ENCODE data around the gene CALCR. TPM values are rescaled to one million over a fixed set of nuclear protein-coding genes. Genes with fewer than 3 reads are reported as not detected.
A peak's percentile ranks its signal among the peaks of the same experiment; 100 is the strongest.

Gene CALCR
- total RNA-seq, 5 donors from 2014 or later (not counting 1 experiment from before 2014, with no cell fraction given), result not detected

GRCh38 chr7:93461350-93461749 is 113.2 kb downstream of the CALCR start:
- no peaks in the 10 kb centered on the region for H3K4me1 ChIP-seq (ENCODE audit: control insufficient read depth in 1 of 2, extremely low read depth in 1 of 2, insufficient read depth in 2 of 2, low read length in 2 of 2)
- POLR2A ChIA-PET, result no interaction called here
- Mint-ChIP-seq H3K4me1 (no peaks in the 10 kb centered on the region), H3K27me3 (peaks cover 3 to 7% of the 10 kb centered on the region in 2 donors), H3K36me3 (no peaks in the 10 kb centered on the region), H3K4me3 (no peak overlapping the region), H3K27ac (no peak overlapping the region), H3K9me3 (no peaks in the 10 kb centered on the region)
- H3K4me3 ChIP-seq (ENCODE audit: control insufficient read depth in 1 of 2, extremely low read depth in 1 of 2, low read length in 1 of 2), result no peak overlapping the region
- WGBS (ENCODE audit: insufficient coverage), result 72% methylated on average over 2 of the region's 2 CpGs
- CTCF ChIA-PET, result no interaction called here
- DNase-seq (no peak), ATAC-seq (replicated peaks in 1 of 4) (no peak)
- no peaks in the 10 kb centered on the region for H3K36me3 ChIP-seq (ENCODE audit: control insufficient read depth in 2 of 2, extremely low read depth in 1 of 2, insufficient read depth in 1 of 2, low read length in 1 of 2)
- no peak overlapping the region for H3K27ac ChIP-seq (ENCODE audit: low read length)
- no peaks in the 10 kb centered on the region for H3K9me3 ChIP-seq
- H3K27me3 ChIP-seq (replicated peaks in 1 of 2; ENCODE audit: control insufficient read depth in 2 of 2, extremely low read depth in 1 of 2, insufficient read depth in 2 of 2, low read length in 1 of 2), result no peaks in the 10 kb centered on the region

- POLR2A ChIA-PET, result no interaction called here
- no peaks in the 10 kb centered on the region for H3K9me3 ChIP-seq
- H3K36me3 Mint-ChIP-seq, result no peaks in the 10 kb centered on the region
- ATAC-seq (replicated peaks in 1 of 4), result no peak
- no peak overlapping the region for H3K4me3 Mint-ChIP-seq
- no peak for DNase-seq
- no peaks in the 10 kb centered on the region for H3K9me3 Mint-ChIP-seq
- H3K27me3 ChIP-seq (replicated peaks in 1 of 2; ENCODE audit: control insufficient read depth in 2 of 2, extremely low read depth in 1 of 2, insufficient read depth in 2 of 2, low read length in 1 of 2), result no peaks in the 10 kb centered on the region
- 77% methylated on average over 2 of the region's 4 CpGs for WGBS (ENCODE audit: insufficient coverage)
- no peak overlapping the region for H3K27ac ChIP-seq (ENCODE audit: low read length)
- no peak overlapping the region for H3K27ac Mint-ChIP-seq
- no peaks in the 10 kb centered on the region for H3K4me1 ChIP-seq (ENCODE audit: control insufficient read depth in 1 of 2, extremely low read depth in 1 of 2, insufficient read depth in 2 of 2, low read length in 2 of 2)
- H3K4me3 ChIP-seq (ENCODE audit: control insufficient read depth in 1 of 2, extremely low read depth in 1 of 2, low read length in 1 of 2), result no peak overlapping the region
- H3K36me3 ChIP-seq (ENCODE audit: control insufficient read depth in 2 of 2, extremely low read depth in 1 of 2, insufficient read depth in 1 of 2, low read length in 1 of 2), result no peaks in the 10 kb centered on the region
- no peaks in the 10 kb centered on the region for H3K4me1 Mint-ChIP-seq
- H3K27me3 Mint-ChIP-seq, result no peaks in the 10 kb centered on the region
- CTCF ChIA-PET, result no interaction called here
Observed at GRCh38 chr7:93453262-93453661, 121.3 kb downstream of the CALCR start.

GRCh38 chr7:93448176-93448575 is 126.3 kb downstream of the CALCR start:
- H3K9me3 Mint-ChIP-seq, result no peaks in the 10 kb centered on the region
- no peaks in the 10 kb centered on the region for H3K27me3 Mint-ChIP-seq
- Histone ChIP-seq H3K36me3 (ENCODE audit: control insufficient read depth in 2 of 2, extremely low read depth in 1 of 2, insufficient read depth in 1 of 2, low read length in 1 of 2) (no peaks in the 10 kb centered on the region), H3K4me3 (ENCODE audit: control insufficient read depth in 1 of 2, extremely low read depth in 1 of 2, low read length in 1 of 2) (no peak overlapping the region), H3K27ac (ENCODE audit: low read length) (no peak overlapping the region), H3K9me3 (no peaks in the 10 kb centered on the region), H3K4me1 (ENCODE audit: control insufficient read depth in 1 of 2, extremely low read depth in 1 of 2, insufficient read depth in 2 of 2, low read length in 2 of 2) (no peaks in the 10 kb centered on the region), H3K27me3 (replicated peaks in 1 of 2; ENCODE audit: control insufficient read depth in 2 of 2, extremely low read depth in 1 of 2, insufficient read depth in 2 of 2, low read length in 1 of 2) (no peaks in the 10 kb centered on the region)
- no peaks in the 10 kb centered on the region for H3K36me3 Mint-ChIP-seq
- H3K4me1 Mint-ChIP-seq, result no peaks in the 10 kb centered on the region
- ChIA-PET POLR2A (no interaction called here), CTCF (interaction anchor here in 1 of 2 donors (1.3 kb wide), 1 partner anchor 11 kb away, joined by 5 read pairs; no protein-coding TSS in a partner anchor)
- WGBS (ENCODE audit: insufficient coverage), result no CpG with 5 or more reads among the region's 1 CpG
- H3K4me3 Mint-ChIP-seq, result no peak overlapping the region
- no peak for ATAC-seq (replicated peaks in 1 of 4)
- DNase-seq, result no peak
- no peak overlapping the region for H3K27ac Mint-ChIP-seq

GRCh38 chr7:93447509-93447908 is 127.0 kb downstream of the CALCR start:
- ChIA-PET CTCF (interaction anchor here in 1 of 2 donors (1.3 kb wide), 1 partner anchor 10 kb away, joined by 5 read pairs; no protein-coding TSS in a partner anchor), POLR2A (no interaction called here)
- Mint-ChIP-seq H3K27ac (no peak overlapping the region), H3K27me3 (peaks cover 0 to 2% of the 10 kb centered on the region in 2 donors), H3K4me1 (no peaks in the 10 kb centered on the region), H3K4me3 (no peak overlapping the region), H3K9me3 (no peaks in the 10 kb centered on the region), H3K36me3 (no peaks in the 10 kb centered on the region)
- Histone ChIP-seq H3K36me3 (ENCODE audit: control insufficient read depth in 2 of 2, extremely low read depth in 1 of 2, insufficient read depth in 1 of 2, low read length in 1 of 2) (no peaks in the 10 kb centered on the region), H3K4me1 (ENCODE audit: control insufficient read depth in 1 of 2, extremely low read depth in 1 of 2, insufficient read depth in 2 of 2, low read length in 2 of 2) (no peaks in the 10 kb centered on the region), H3K9me3 (no peaks in the 10 kb centered on the region), H3K27ac (ENCODE audit: low read length) (no peak overlapping the region), H3K27me3 (replicated peaks in 1 of 2; ENCODE audit: control insufficient read depth in 2 of 2, extremely low read depth in 1 of 2, insufficient read depth in 2 of 2, low read length in 1 of 2) (no peaks in the 10 kb centered on the region), H3K4me3 (ENCODE audit: control insufficient read depth in 1 of 2, extremely low read depth in 1 of 2, low read length in 1 of 2) (no peak overlapping the region)
- DNase-seq, result no peak
- ATAC-seq (replicated peaks in 1 of 4), result no peak
- WGBS (ENCODE audit: insufficient coverage), result 100% methylated on average over 1 of the region's 2 CpGs

- ATAC-seq (replicated peaks in 1 of 4), result no peak
- WGBS (ENCODE audit: insufficient coverage), result 14% methylated on average over 2 of the region's 6 CpGs
- no peak overlapping the region for H3K4me3 ChIP-seq (ENCODE audit: control insufficient read depth in 1 of 2, extremely low read depth in 1 of 2, low read length in 1 of 2)
- H3K27ac ChIP-seq (ENCODE audit: low read length), result no peak overlapping the region
- peak in 20 of 35 experiments; percentile 0 to 42 (median 7) for DNase-seq
- no peaks in the 10 kb centered on the region for H3K27me3 ChIP-seq (replicated peaks in 1 of 2; ENCODE audit: control insufficient read depth in 2 of 2, extremely low read depth in 1 of 2, insufficient read depth in 2 of 2, low read length in 1 of 2)
- Mint-ChIP-seq H3K36me3 (no peaks in the 10 kb centered on the region), H3K9me3 (no peaks in the 10 kb centered on the region), H3K4me3 (no peak overlapping the region), H3K27ac (no peak overlapping the region), H3K27me3 (peaks cover 0 to 10% of the 10 kb centered on the region in 2 donors), H3K4me1 (no peaks in the 10 kb centered on the region)
- ChIA-PET POLR2A (no interaction called here), CTCF (interaction anchor here in 1 of 2 donors (0.5 to 0.6 kb wide), 2 partner anchors 71 to 82 kb away, joined by 3 to 4 read pairs; no protein-coding TSS in a partner anchor)
- no peaks in the 10 kb centered on the region for H3K9me3 ChIP-seq
- no peaks in the 10 kb centered on the region for H3K4me1 ChIP-seq (ENCODE audit: control insufficient read depth in 1 of 2, extremely low read depth in 1 of 2, insufficient read depth in 2 of 2, low read length in 2 of 2)
- no peaks in the 10 kb centered on the region for H3K36me3 ChIP-seq (ENCODE audit: control insufficient read depth in 2 of 2, extremely low read depth in 1 of 2, insufficient read depth in 1 of 2, low read length in 1 of 2)
Observed at GRCh38 chr7:93442478-93443224, 131.9 kb downstream of the CALCR start.

- Histone ChIP-seq H3K36me3 (ENCODE audit: control insufficient read depth in 2 of 2, extremely low read depth in 1 of 2, insufficient read depth in 1 of 2, low read length in 1 of 2) (no peaks in the 10 kb centered on the region), H3K27me3 (replicated peaks in 1 of 2; ENCODE audit: control insufficient read depth in 2 of 2, extremely low read depth in 1 of 2, insufficient read depth in 2 of 2, low read length in 1 of 2) (no peaks in the 10 kb centered on the region), H3K4me3 (ENCODE audit: control insufficient read depth in 1 of 2, extremely low read depth in 1 of 2, low read length in 1 of 2) (no peak overlapping the region), H3K9me3 (no peaks in the 10 kb centered on the region), H3K4me1 (ENCODE audit: control insufficient read depth in 1 of 2, extremely low read depth in 1 of 2, insufficient read depth in 2 of 2, low read length in 2 of 2) (no peaks in the 10 kb centered on the region), H3K27ac (ENCODE audit: low read length) (no peak overlapping the region)
- Mint-ChIP-seq H3K4me3 (no peak overlapping the region), H3K4me1 (peaks cover 5 to 11% (median 7%) of the 10 kb centered on the region in 3 donors), H3K36me3 (no peaks in the 10 kb centered on the region), H3K27ac (no peak overlapping the region), H3K9me3 (no peaks in the 10 kb centered on the region), H3K27me3 (peaks cover 0 to 5% of the 10 kb centered on the region in 2 donors)
- DNase-seq (no peak), ATAC-seq (replicated peaks in 1 of 4) (no peak)
- ChIA-PET POLR2A (no interaction called here), CTCF (no interaction called here)
- 95% methylated on average over 3 of the region's 6 CpGs for WGBS (ENCODE audit: insufficient coverage)
Observed at GRCh38 chr7:93435791-93436190, 138.7 kb downstream of the CALCR start.
